H7 (cell line): ENCODE results near the gene TSPAN14. TPM values are rescaled to one million over a fixed set of nuclear protein-coding genes. Genes with fewer than 3 reads are reported as not detected.
A peak's percentile ranks its signal among the peaks of the same experiment; 100 is the strongest.

Experiments
- DNase-seq: peaks from one replicate; pipeline ENCODE4 v3.0.0; 2012
- H3K27me3 ChIP-seq: 2 replicates; pipeline ENCODE4 v1.6.0; 2011; ENCODE audit warnings: mild to moderate bottlenecking, low read length; ENCODE audit not compliant: control insufficient read depth, insufficient read depth
- H3K36me3 ChIP-seq: replicated peaks from 2 replicates; pipeline ENCODE4 v1.5.1; 2011; ENCODE audit warnings: low read length; ENCODE audit not compliant: control insufficient read depth, insufficient read depth
- H3K4me3 ChIP-seq: 2 replicates; pipeline ENCODE4 v1.5.1; 2011; ENCODE audit warnings: low read depth, mild to moderate bottlenecking, control low read depth, low read length, moderate library complexity; ENCODE audit not compliant: insufficient read depth
- total RNA-seq: library from RNA; depleted of rRNA; stranded (reverse); fragments of >200 nt; shearing (Covaris generic); gene quantifications from 2 replicates; pipeline ENCODE4 v1.2.3, GENCODE V29; 2014

TSPAN14 gene
- total RNA-seq, 1 experiment from 2014 or later, result 36.3 TPM

GRCh38 chr10:80457554-80458262 lies 3.6 kb downstream of the TSPAN14 start:
- Histone ChIP-seq H3K4me3 (no peak overlapping the region), H3K36me3 (no peaks in the 10 kb centered on the region), H3K27me3 (peaks cover 8% of the 10 kb centered on the region)
- peak; percentile 78 for DNase-seq

GRCh38 chr10:80458263-80458625 lies 4.1 kb downstream of the TSPAN14 start:
- Histone ChIP-seq H3K4me3 (no peak overlapping the region), H3K36me3 (no peaks in the 10 kb centered on the region), H3K27me3 (peaks cover 8% of the 10 kb centered on the region)
- no peak for DNase-seq

- Histone ChIP-seq H3K4me3 (no peak overlapping the region), H3K36me3 (no peaks in the 10 kb centered on the region)
- DNase-seq, result no peak
Measured at GRCh38 chr10:80458638-80459037, 4.5 kb downstream of the TSPAN14 start.

GRCh38 chr10:80459047-80459865 lies 5.1 kb downstream of the TSPAN14 start:
- Histone ChIP-seq H3K36me3 (no peaks in the 10 kb centered on the region), H3K4me3 (no peak overlapping the region), H3K27me3 (peaks cover 8% of the 10 kb centered on the region)
- DNase-seq, result no peak

More at GRCh38 chr10:80458638-80459037, 4.5 kb downstream of the TSPAN14 start:
- peaks cover 8% of the 10 kb centered on the region for H3K27me3 ChIP-seq

GRCh38 chr10:80460399-80461207 lies 6.5 kb downstream of the TSPAN14 start:
- peaks cover 3% of the 10 kb centered on the region for H3K27me3 ChIP-seq
- peak; percentile 72 for DNase-seq
- no peak overlapping the region for H3K4me3 ChIP-seq
- no peaks in the 10 kb centered on the region for H3K36me3 ChIP-seq

GRCh38 chr10:80461208-80462183 lies 7.4 kb downstream of the TSPAN14 start:
- H3K36me3 ChIP-seq, result no peaks in the 10 kb centered on the region
- no peaks in the 10 kb centered on the region for H3K27me3 ChIP-seq
- H3K4me3 ChIP-seq, result no peak overlapping the region
- no peak for DNase-seq

- H3K36me3 ChIP-seq, result no peaks in the 10 kb centered on the region
- DNase-seq, result no peak
- H3K4me3 ChIP-seq, result no peak overlapping the region
- no peaks in the 10 kb centered on the region for H3K27me3 ChIP-seq
Measured at GRCh38 chr10:80462299-80462980, 8.3 kb downstream of the TSPAN14 start.

- Histone ChIP-seq H3K27me3 (no peaks in the 10 kb centered on the region), H3K36me3 (no peaks in the 10 kb centered on the region), H3K4me3 (no peak overlapping the region)
- no peak for DNase-seq
Measured at GRCh38 chr10:80462981-80463741, 9.1 kb downstream of the TSPAN14 start.

GRCh38 chr10:80463868-80464267 lies 9.8 kb downstream of the TSPAN14 start:
- no peaks in the 10 kb centered on the region; the same call in 1 of the 2 replicates for H3K27me3 ChIP-seq
- no peak for DNase-seq
- no peaks in the 10 kb centered on the region for H3K36me3 ChIP-seq
- no peak overlapping the region for H3K4me3 ChIP-seq

GRCh38 chr10:80464557-80465450 lies 10.7 kb downstream of the TSPAN14 start:
- Histone ChIP-seq H3K4me3 (no peak overlapping the region), H3K27me3 (peaks cover 1% of the 10 kb centered on the region; the same call in 1 of the 2 replicates), H3K36me3 (no peaks in the 10 kb centered on the region)
- DNase-seq, result peak; percentile 90

GRCh38 chr10:80465451-80465835 lies 11.3 kb downstream of the TSPAN14 start:
- H3K4me3 ChIP-seq, result no peak overlapping the region
- H3K36me3 ChIP-seq, result no peaks in the 10 kb centered on the region
- H3K27me3 ChIP-seq, result peaks cover 1% of the 10 kb centered on the region; the same call in 1 of the 2 replicates
- DNase-seq, result no peak
